Left lung (tissue), 10 donors: Measurements from ENCODE around the gene WDR46. TPM values are rescaled to one million over a fixed set of nuclear protein-coding genes. Genes with fewer than 3 reads are reported as not detected.

Source experiments
- ATAC-seq: fragments of 200-7000 bp; cut with Tn5 transposase; one replicate; pipeline ENCODE4 v1.9.1; 2020; ENCODE audit warnings: moderate library complexity
- DNase-seq, 4 donors: peaks; one replicate each; pipeline ENCODE4 v3.0.0-alpha.2; 2013 to 2020
- H3K27ac ChIP-seq, 2 donors: fragments of 200-600 bp; sonication (generic) in 1 of 2; one replicate each; pipeline versions ENCODE4 v1.5.0 to v1.8.0; 2020 to 2021
- H3K27me3 ChIP-seq, 2 donors: fragments of 200-600 bp; sonication (generic) in 1 of 2; one replicate each; pipeline versions ENCODE4 v1.5.0 to v1.8.0; 2020 to 2021
- H3K36me3 ChIP-seq, 2 donors: fragments of 200-600 bp; sonication (generic) in 1 of 2; one replicate each; pipeline versions ENCODE4 v1.5.0 to v1.8.0; 2020 to 2021
- H3K4me1 ChIP-seq, 2 donors: fragments of 200-600 bp; one replicate each; pipeline ENCODE4 v1.8.0; 2021
- H3K4me3 ChIP-seq, 2 donors: fragments of 200-600 bp; sonication (generic) in 1 of 2; one replicate each; pipeline versions ENCODE4 v1.5.0 to v1.8.0; 2020 to 2021; ENCODE audit warnings: mild to moderate bottlenecking in 1 of 2
- H3K9me3 ChIP-seq, 2 donors: fragments of 200-600 bp; sonication (generic) in 1 of 2; one replicate each; pipeline versions ENCODE4 v1.5.0 to v1.8.0; 2020 to 2021
- intact Hi-C, 2 donors: fragments of 100-400 bp; cut with DNase I; formaldehyde crosslinking; loops; one replicate each; pipeline versions ENCODE4 v1.11.2 to v1.14.2; 2022
- polyA plus RNA-seq, 6 donors: library from polyadenylated mRNA; unstranded; fragments of 120-200 nt; gene quantifications; one replicate each; pipeline ENCODE4 v1.2.1, GENCODE V29; 2013; ENCODE audit not compliant: insufficient read length in 6 of 6
- total RNA-seq, 2 donors: library from RNA; stranded (reverse); fragmentation: NEBNext Ultra II Directional; extraction: Animal tissue kit (Norgen Biotek cat#: 25700); gene quantifications; one replicate each; pipeline ENCODE4 v1.2.1, GENCODE V29; 2021
- TF ChIP-seq, protein P1 (sequence below), 2 donors: fragments of 200-600 bp; sonication (generic) in 1 of 2; IDR thresholded peaks; one replicate each; pipeline versions ENCODE4 v1.5.0 to v1.8.0; 2021; ENCODE audit warnings: antibody characterized with exemption in 2 of 2
- donor health status: DM: no; HTN: yes; CAD: no.
- donor health status: DM: no; HTN: no; CAD: no.

The WDR46 gene
- total and polyA plus RNA-seq, 8 donors: 26.6 to 89.8 (median 64.2) TPM

DNA sequence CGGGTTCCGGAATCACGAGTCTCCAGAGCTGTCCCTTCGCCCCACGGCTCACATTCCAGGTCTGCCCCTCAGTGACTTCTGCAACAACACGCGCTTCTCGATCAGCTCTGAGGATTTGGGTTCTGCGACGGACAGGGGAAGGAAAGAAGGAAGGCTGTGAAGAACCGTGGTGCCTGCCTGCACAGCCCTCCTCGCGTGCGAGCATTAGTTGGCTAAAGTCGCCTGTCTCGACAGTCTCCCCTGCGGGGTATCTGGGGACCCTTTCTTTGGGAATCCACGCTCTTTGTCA is 40.5 kb downstream of the WDR46 start:
- Histone ChIP-seq H3K27me3 (no peaks in the 10 kb centered on the region), H3K4me1 (peaks cover 11 to 31% of the 10 kb centered on the region in 2 donors), H3K4me3 (peak overlapping the region; percentile 43 to 50), H3K36me3 (peaks cover 0 to 5% of the 10 kb centered on the region in 2 donors), H3K9me3 (no peaks in the 10 kb centered on the region), H3K27ac (peak overlapping the region; percentile 91 to 92)
- DNase-seq: no peak
- peak; percentile 7 for ATAC-seq
- TF ChIP-seq, protein P1, sequence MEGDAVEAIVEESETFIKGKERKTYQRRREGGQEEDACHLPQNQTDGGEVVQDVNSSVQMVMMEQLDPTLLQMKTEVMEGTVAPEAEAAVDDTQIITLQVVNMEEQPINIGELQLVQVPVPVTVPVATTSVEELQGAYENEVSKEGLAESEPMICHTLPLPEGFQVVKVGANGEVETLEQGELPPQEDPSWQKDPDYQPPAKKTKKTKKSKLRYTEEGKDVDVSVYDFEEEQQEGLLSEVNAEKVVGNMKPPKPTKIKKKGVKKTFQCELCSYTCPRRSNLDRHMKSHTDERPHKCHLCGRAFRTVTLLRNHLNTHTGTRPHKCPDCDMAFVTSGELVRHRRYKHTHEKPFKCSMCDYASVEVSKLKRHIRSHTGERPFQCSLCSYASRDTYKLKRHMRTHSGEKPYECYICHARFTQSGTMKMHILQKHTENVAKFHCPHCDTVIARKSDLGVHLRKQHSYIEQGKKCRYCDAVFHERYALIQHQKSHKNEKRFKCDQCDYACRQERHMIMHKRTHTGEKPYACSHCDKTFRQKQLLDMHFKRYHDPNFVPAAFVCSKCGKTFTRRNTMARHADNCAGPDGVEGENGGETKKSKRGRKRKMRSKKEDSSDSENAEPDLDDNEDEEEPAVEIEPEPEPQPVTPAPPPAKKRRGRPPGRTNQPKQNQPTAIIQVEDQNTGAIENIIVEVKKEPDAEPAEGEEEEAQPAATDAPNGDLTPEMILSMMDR (IDR thresholded peaks at IDR 0.05): peak; percentile 8 to 25
- intact Hi-C loops: loop anchor here in 1 of 2 donors (10.0 kb wide), 2 partner anchors 84 to 134 kb away; no protein-coding TSS in a partner anchor

DNA sequence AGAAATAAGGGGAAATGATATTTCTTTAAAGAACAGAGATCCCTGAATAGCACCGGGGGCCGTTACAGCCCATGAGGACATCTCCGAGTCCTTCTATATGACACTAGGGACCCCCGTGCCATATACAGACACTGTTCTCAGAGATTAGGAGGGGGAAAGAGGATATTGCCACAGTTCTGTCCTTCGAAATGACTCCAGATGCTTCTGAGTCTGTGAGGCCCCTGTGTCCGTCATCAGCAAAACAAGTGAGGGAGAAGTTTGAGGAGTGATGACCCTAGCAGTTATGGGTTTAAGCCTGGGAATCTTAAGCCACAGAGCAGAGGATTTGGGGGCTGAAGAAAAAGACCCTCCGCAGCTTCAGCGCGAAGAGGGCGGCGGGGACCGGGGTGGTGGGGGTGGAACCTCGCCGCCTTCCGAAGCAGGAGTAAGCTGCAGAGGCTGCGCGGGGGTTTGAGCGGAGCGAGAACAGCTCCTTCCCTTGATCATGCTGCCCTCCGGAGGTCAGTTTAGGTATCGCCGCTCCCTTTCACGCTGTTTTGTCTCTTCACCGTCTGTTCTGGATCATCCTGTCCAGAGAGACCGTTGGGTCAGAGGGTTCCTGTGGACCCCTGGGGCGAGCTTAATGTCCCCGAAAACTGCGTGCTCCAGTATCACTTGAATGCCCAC is 40.9 kb downstream of the WDR46 start:
- H3K27ac ChIP-seq: peak overlapping the region; percentile 91 to 92
- intact Hi-C loops: loop anchor here in 1 of 2 donors (10.0 kb wide), 2 partner anchors 83 to 133 kb away; no protein-coding TSS in a partner anchor
- peaks cover 11 to 31% of the 10 kb centered on the region in 2 donors for H3K4me1 ChIP-seq
- ATAC-seq (peak; percentile 89), DNase-seq (peak; percentile 83 to 93 (median 90))
- TF ChIP-seq, protein P1 (IDR thresholded peaks at IDR 0.05): peak; percentile 86 to 95
- peak overlapping the region; percentile 43 to 50 for H3K4me3 ChIP-seq
- H3K27me3 ChIP-seq: no peaks in the 10 kb centered on the region
- no peaks in the 10 kb centered on the region for H3K9me3 ChIP-seq
- peaks cover 0 to 5% of the 10 kb centered on the region in 2 donors for H3K36me3 ChIP-seq

DNA sequence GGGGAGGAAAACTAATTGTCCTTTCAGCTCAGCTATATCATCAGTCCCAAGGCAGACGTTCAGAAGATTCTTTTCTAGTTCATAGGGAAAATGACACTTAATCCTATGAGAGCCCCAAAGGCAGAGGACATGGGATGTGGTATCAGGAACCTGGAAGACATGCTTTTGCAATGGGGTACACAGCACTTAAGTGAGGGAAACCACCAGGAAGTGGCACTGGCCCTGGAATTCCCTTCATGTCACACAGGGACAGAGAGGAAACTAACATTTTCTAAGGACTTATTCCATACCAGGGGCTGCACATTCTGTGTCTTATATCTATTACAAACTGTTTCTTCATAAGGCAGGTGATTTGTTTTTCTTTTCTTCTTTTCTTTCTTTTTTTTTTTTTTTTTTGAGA is 45.6 kb downstream of the WDR46 start:
- TF ChIP-seq, protein P1 (IDR thresholded peaks at IDR 0.05): no peak
- DNase-seq (no peak), ATAC-seq (no peak)
- intact Hi-C loops: loop anchor here in 1 of 2 donors (10.0 kb wide), 2 partner anchors 79 to 129 kb away; no protein-coding TSS in a partner anchor
- peaks cover 3 to 7% of the 10 kb centered on the region in 2 donors for H3K4me1 ChIP-seq
- H3K4me3 ChIP-seq: no peak overlapping the region
- H3K27me3 ChIP-seq: peaks cover 0 to 20% of the 10 kb centered on the region in 2 donors
- no peaks in the 10 kb centered on the region for H3K9me3 ChIP-seq
- no peaks in the 10 kb centered on the region for H3K36me3 ChIP-seq
- no peak overlapping the region for H3K27ac ChIP-seq

DNA sequence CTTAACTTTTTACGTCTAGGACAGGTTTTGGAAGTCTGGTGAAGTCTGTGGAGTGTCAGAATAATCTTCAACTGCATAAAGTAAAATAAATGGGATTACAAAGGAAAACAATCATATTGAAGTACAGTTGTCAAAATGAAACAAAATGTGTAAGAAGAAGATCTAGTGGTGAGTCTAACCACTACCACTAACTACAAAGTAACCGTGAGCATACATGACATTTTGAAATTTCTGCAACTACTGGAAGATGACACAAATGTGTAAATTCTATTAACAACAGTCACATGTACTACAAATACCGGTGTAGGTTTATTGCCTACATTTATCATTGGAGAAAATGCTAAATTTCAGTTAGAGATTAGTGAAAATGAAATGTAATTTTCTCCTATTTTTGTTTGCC is 47.1 kb downstream of the WDR46 start:
- H3K4me3 ChIP-seq: no peak overlapping the region
- intact Hi-C loops: loop anchor here in 1 of 2 donors (10.0 kb wide), 2 partner anchors 77 to 127 kb away; no protein-coding TSS in a partner anchor
- peaks cover 0 to 20% of the 10 kb centered on the region in 2 donors for H3K27me3 ChIP-seq

DNA sequence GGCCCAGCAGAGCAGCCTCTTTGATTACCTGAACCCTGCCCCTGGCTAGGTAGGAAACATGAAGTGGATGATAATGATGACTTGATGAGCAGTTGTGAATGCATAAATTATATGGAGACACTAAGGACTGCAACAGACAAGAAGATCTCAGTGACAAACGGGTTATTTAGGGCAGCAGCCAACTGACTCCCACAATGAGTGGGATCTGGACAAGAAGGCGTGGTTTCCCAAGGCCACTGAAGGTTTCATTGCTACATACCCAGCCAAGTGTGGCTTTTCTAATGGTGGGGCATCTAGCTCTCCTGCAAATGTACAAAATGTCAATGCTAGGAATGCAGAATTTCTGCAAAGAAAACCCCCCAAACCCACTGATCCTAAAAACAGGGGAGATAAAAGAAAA is 51.3 kb downstream of the WDR46 start:
- H3K4me1 ChIP-seq: no peaks in the 10 kb centered on the region
- ATAC-seq (no peak), DNase-seq (no peak)
- intact Hi-C loops: no loop called here
- no peak overlapping the region for H3K4me3 ChIP-seq
- no peak overlapping the region for H3K27ac ChIP-seq
- no peaks in the 10 kb centered on the region for H3K9me3 ChIP-seq
- H3K27me3 ChIP-seq: peaks cover 0 to 45% of the 10 kb centered on the region in 2 donors
- H3K36me3 ChIP-seq: no peaks in the 10 kb centered on the region
- TF ChIP-seq, protein P1 (IDR thresholded peaks at IDR 0.05): no peak

More for the DNA sequence above, 47.1 kb downstream of the WDR46 start:
- DNase-seq (no peak), ATAC-seq (no peak)
- H3K36me3 ChIP-seq: no peaks in the 10 kb centered on the region
- no peaks in the 10 kb centered on the region for H3K4me1 ChIP-seq
- H3K9me3 ChIP-seq: no peaks in the 10 kb centered on the region
- TF ChIP-seq, protein P1 (IDR thresholded peaks at IDR 0.05): no peak
- H3K27ac ChIP-seq: no peak overlapping the region
